Keratinocyte (primary cell): ENCODE results near the gene PRRX1. TPM values are rescaled to one million over a fixed set of nuclear protein-coding genes. Genes with fewer than 3 reads are reported as not detected.

Source experiments
- DNase-seq: peaks from one replicate; pipeline ENCODE4 v3.0.0-alpha.2; 2011; ENCODE audit warnings: low read depth, missing footprints, low spot score
- FAIRE-seq: peaks from 2 replicates; lab custom pipeline; 2011; peaks lifted over from hg19 to GRCh38; lab: Jason Lieb, UNC
- H2AFZ ChIP-seq: 2 replicates; pipeline ENCODE4 v1.6.0; 2012; ENCODE audit warnings: low read length, control low read depth, inconsistent platforms; ENCODE audit not compliant: control insufficient read depth
- H3K27ac ChIP-seq: 2 replicates; pipeline ENCODE4 v1.5.1; 2011; ENCODE audit warnings: low read length; ENCODE audit not compliant: control insufficient read depth, insufficient read depth
- H3K27me3 ChIP-seq: 3 replicates; pipeline ENCODE4 v1.6.0; 2011; ENCODE audit warnings: low read length; ENCODE audit not compliant: control insufficient read depth, insufficient read depth; ENCODE audit errors: extremely low read depth
- H3K36me3 ChIP-seq, 2 experiments: 2 replicates in 1 of 2; 3 replicates in 1 of 2; pipeline ENCODE4 v1.5.1; 2011; ENCODE audit warnings: low read length in 2 of 2, mild to moderate bottlenecking in 1 of 2; ENCODE audit not compliant: control insufficient read depth in 2 of 2, insufficient read depth in 2 of 2; ENCODE audit errors: extremely low read depth in 1 of 2
- H3K4me1 ChIP-seq: 3 replicates; pipeline ENCODE4 v1.5.1; 2011; ENCODE audit warnings: low read length; ENCODE audit not compliant: control insufficient read depth, insufficient read depth; ENCODE audit errors: extremely low read depth
- H3K4me2 ChIP-seq: 3 replicates; pipeline ENCODE4 v1.6.0; 2011; ENCODE audit warnings: low read depth, low read length; ENCODE audit not compliant: control insufficient read depth, insufficient read depth; ENCODE audit errors: extremely low read depth
- H3K4me3 ChIP-seq, 3 experiments: fragments of 200-600 bp in 1 of 3; sonication (generic) in 1 of 3; 2 replicates in 2 of 3; 3 replicates in 1 of 3; pipeline ENCODE4 v1.5.1; 2011 to 2016; ENCODE audit warnings: low read length in 3 of 3, mild to moderate bottlenecking in 3 of 3, control low read depth in 2 of 3, inconsistent platforms in 1 of 3, low read depth in 1 of 3, mixed read lengths in 1 of 3, mixed run types in 1 of 3, moderate library complexity in 1 of 3; ENCODE audit not compliant: control insufficient read depth in 2 of 3, insufficient read depth in 2 of 3; ENCODE audit errors: extremely low read depth in 1 of 3
- H3K79me2 ChIP-seq: 2 replicates; pipeline ENCODE4 v1.6.0; 2012; ENCODE audit warnings: low read length; ENCODE audit not compliant: control insufficient read depth, insufficient read depth
- H3K9ac ChIP-seq: 3 replicates; pipeline ENCODE4 v1.6.0; 2011; ENCODE audit warnings: low read length; ENCODE audit not compliant: control insufficient read depth, insufficient read depth; ENCODE audit errors: extremely low read depth
- H3K9me1 ChIP-seq: 3 replicates; pipeline ENCODE4 v1.6.0; 2011; ENCODE audit warnings: low read length; ENCODE audit not compliant: control insufficient read depth, insufficient read depth; ENCODE audit errors: extremely low read depth
- H3K9me3 ChIP-seq: 2 replicates; pipeline ENCODE4 v1.5.1; 2012; ENCODE audit warnings: low read depth, low read length; ENCODE audit not compliant: control insufficient read depth
- H4K20me1 ChIP-seq: 3 replicates; pipeline ENCODE4 v1.6.0; 2011; ENCODE audit warnings: low read length; ENCODE audit not compliant: control insufficient read depth, insufficient read depth; ENCODE audit errors: extremely low read depth
- CTCF ChIP-seq, 3 experiments: IDR thresholded peaks in 1 of 3; conservative IDR thresholded peaks in 1 of 3; optimal IDR thresholded peaks in 1 of 3; 2 replicates in 2 of 3; 3 replicates in 1 of 3; pipeline versions ENCODE3 to v1.5.1; 2011; ENCODE audit warnings: low read length in 3 of 3, mild to moderate bottlenecking in 3 of 3, moderate library complexity in 2 of 3, control low read depth in 1 of 3, inconsistent platforms in 1 of 3; ENCODE audit not compliant: insufficient read depth in 2 of 3; ENCODE audit errors: extremely low read depth in 1 of 3
- EZH2 ChIP-seq: IDR thresholded peaks from one replicate; pipeline ENCODE4 v1.6.1; 2012; ENCODE audit warnings: inconsistent platforms, mild to moderate bottlenecking, low read length, moderate library complexity
- dilution Hi-C: fragments of 300-500 bp; cut with MboI; formaldehyde crosslinking; loops from one replicate; pipeline ENCODE4 v1.7.0; 2020; ENCODE audit warnings: low sequenced_read_pairs; ENCODE audit not compliant: extremely low pct_ligation_motif_present
- polyA plus RNA-seq, 5 experiments: library from polyadenylated mRNA; depleted of rRNA in 3 of 5; stranded (reverse) in 3 of 5; stranded (forward) in 1 of 5; unstranded in 1 of 5; fragments of >200 nt; gene quantifications; 1 replicate in 1 of 5; 2 replicates in 3 of 5; 3 replicates in 1 of 5; pipeline versions ENCODE4 v1.2.1 to v1.2.3, GENCODE V29; 2011 to 2012; ENCODE audit warnings: missing spikeins in 2 of 5, low read depth in 1 of 5, low replicate concordance in 1 of 5

PRRX1 gene
- polyA plus RNA-seq, 1 donor (not counting 4 experiments of a cell fraction or from before 2014, with no cell fraction given), result not detected

GRCh38 chr1:170672316-170672715, 8.4 kb downstream of the PRRX1 start:
- Histone ChIP-seq H3K27me3 (peaks cover 5% of the 10 kb centered on the region), H3K79me2 (no peaks in the 10 kb centered on the region), H4K20me1 (no peaks in the 10 kb centered on the region), H2AFZ (no peak overlapping the region), H3K9me3 (no peaks in the 10 kb centered on the region), H3K4me3 (no peak overlapping the region), H3K9ac (no peak overlapping the region), H3K4me2 (no peak overlapping the region), H3K36me3 (no peaks in the 10 kb centered on the region), H3K4me1 (no peaks in the 10 kb centered on the region), H3K27ac (no peak overlapping the region), H3K9me1 (no peaks in the 10 kb centered on the region)
- TF ChIP-seq EZH2 (no peak), CTCF (optimal IDR thresholded peaks at IDR 0.05 in 1 of 3, IDR thresholded peaks at IDR 0.05 in 1 of 3, conservative IDR thresholded peaks at IDR 0.05 in 1 of 3; ENCODE audit: extremely low read depth in 1 of 3, insufficient read depth in 2 of 3, low read length in 3 of 3) (no peak)
- dilution Hi-C loops, result no loop called here
- FAIRE-seq (no peak), DNase-seq (no peak)

- no peaks in the 10 kb centered on the region for H3K4me1 ChIP-seq
- no peak for DNase-seq
- H3K27me3 ChIP-seq, result peaks cover 4% of the 10 kb centered on the region
- H3K36me3 ChIP-seq, result no peaks in the 10 kb centered on the region
- dilution Hi-C loops, result no loop called here
- H3K27ac ChIP-seq, result no peak overlapping the region
- H3K9ac ChIP-seq, result no peak overlapping the region
- no peak overlapping the region for H2AFZ ChIP-seq
- no peak for FAIRE-seq
- no peak overlapping the region for H3K4me2 ChIP-seq
- H4K20me1 ChIP-seq, result no peaks in the 10 kb centered on the region
- H3K79me2 ChIP-seq, result no peaks in the 10 kb centered on the region
- no peaks in the 10 kb centered on the region for H3K9me1 ChIP-seq
- no peaks in the 10 kb centered on the region for H3K9me3 ChIP-seq
- TF ChIP-seq CTCF (optimal IDR thresholded peaks at IDR 0.05 in 1 of 3, IDR thresholded peaks at IDR 0.05 in 1 of 3, conservative IDR thresholded peaks at IDR 0.05 in 1 of 3; ENCODE audit: extremely low read depth in 1 of 3, insufficient read depth in 2 of 3, low read length in 3 of 3) (no peak), EZH2 (no peak)
- H3K4me3 ChIP-seq, result no peak overlapping the region
Measured at GRCh38 chr1:170674239-170674638, 10.3 kb downstream of the PRRX1 start.
